B cell (primary cell): ENCODE measurements around the gene NCBP3. TPM values are rescaled to one million over a fixed set of nuclear protein-coding genes. Genes with fewer than 3 reads are reported as not detected.

ENCODE experiments used
- ATAC-seq: fragments of 200-7000 bp; cut with Tn5 transposase; one replicate; pipeline ENCODE4 v1.10.0; 2021; ENCODE audit warnings: low read depth, mild to moderate bottlenecking, moderate number of reproducible peaks, moderate library complexity
- CTCF ChIA-PET: fragments of 350-600 bp; sonication (Branson Sonifier 250); formaldehyde crosslinking; loops from one replicate; lab custom pipeline; 2021; ENCODE audit warnings: antibody characterized with exemption, inconsistent platforms; lab: Charles Lee
- POLR2A ChIA-PET: fragments of 350-600 bp; sonication (Branson Sonifier 250); formaldehyde crosslinking; loops from one replicate; lab custom pipeline; 2021; ENCODE audit warnings: antibody characterized with exemption; lab: Charles Lee
- DNase-seq: peaks from one replicate; pipeline ENCODE4 v3.0.0; 2013
- H2AFZ ChIP-seq: 2 replicates; pipeline ENCODE4 v1.6.1; 2012; ENCODE audit warnings: mild to moderate bottlenecking, low read depth, low read length; ENCODE audit not compliant: insufficient read depth, poor library complexity, severe bottlenecking
- H3K27ac ChIP-seq, 2 donors: 1 replicate in 1 of 2; 2 replicates in 1 of 2; pipeline ENCODE4 v1.5.1; 2012 to 2013; ENCODE audit warnings: low read length in 2 of 2, mild to moderate bottlenecking in 2 of 2, moderate library complexity in 1 of 2
- H3K27me3 ChIP-seq, 4 experiments: fragments of 200-600 bp in 1 of 4; sonication (generic) in 1 of 4; replicated peaks in 1 of 4; 1 replicate in 2 of 4; 2 replicates in 2 of 4; pipeline versions ENCODE4 v1.6.1 to v1.7.0; 2013 to 2016; ENCODE audit warnings: low read length in 3 of 4, mild to moderate bottlenecking in 2 of 4, mixed read lengths in 1 of 4, moderate library complexity in 1 of 4; ENCODE audit not compliant: insufficient read depth in 4 of 4, control insufficient read depth in 3 of 4; ENCODE audit errors: control extremely low read depth in 1 of 4
- H3K36me3 ChIP-seq, 2 experiments: replicated peaks in 1 of 2; 1 replicate in 1 of 2; 2 replicates in 1 of 2; pipeline versions ENCODE4 v1.6.1 to v1.7.1; 2013; ENCODE audit warnings: low read length in 1 of 2; ENCODE audit not compliant: insufficient read depth in 2 of 2, control insufficient read depth in 1 of 2; ENCODE audit errors: control extremely low read depth in 1 of 2, extremely low read depth in 1 of 2
- H3K4me1 ChIP-seq, 2 donors: fragments of 200-600 bp in 1 of 2; sonication (generic) in 1 of 2; 1 replicate in 1 of 2; 2 replicates in 1 of 2; pipeline versions ENCODE4 v1.5.1 to v1.6.1; 2013 to 2017; ENCODE audit warnings: low read length in 2 of 2; ENCODE audit not compliant: control insufficient read depth in 2 of 2, insufficient read depth in 2 of 2
- H3K4me2 ChIP-seq: replicated peaks from 2 replicates; pipeline ENCODE3; 2012; ENCODE audit warnings: mild to moderate bottlenecking, low read depth, low read length; ENCODE audit not compliant: poor library complexity, severe bottlenecking
- H3K4me3 ChIP-seq, 5 experiments: fragments of 200-600 bp in 1 of 5; sonication (generic) in 1 of 5; 1 replicate in 3 of 5; 2 replicates in 2 of 5; pipeline versions ENCODE4 v1.5.1 to v1.7.0; 2011 to 2016; ENCODE audit warnings: low read length in 4 of 5, mild to moderate bottlenecking in 4 of 5, low read depth in 2 of 5, control low read depth in 1 of 5, moderate library complexity in 1 of 5; ENCODE audit not compliant: insufficient read depth in 1 of 5; ENCODE audit errors: control extremely low read depth in 1 of 5, extremely low read depth in 1 of 5
- H3K79me2 ChIP-seq: fragments of 200-600 bp; sonication (generic); one replicate; pipeline ENCODE4 v1.6.0; 2016; ENCODE audit warnings: low read length; ENCODE audit not compliant: control insufficient read depth, insufficient read depth
- H3K9ac ChIP-seq: fragments of 200-600 bp; sonication (generic); 2 replicates; pipeline ENCODE4 v1.6.1; 2017; ENCODE audit warnings: mild to moderate bottlenecking, low read length, moderate library complexity
- H3K9me3 ChIP-seq, 3 donors: one replicate each; pipeline versions ENCODE4 v1.6.1 to v1.7.1; 2013; ENCODE audit warnings: low read length in 2 of 3; ENCODE audit not compliant: control insufficient read depth in 2 of 3, insufficient read depth in 1 of 3; ENCODE audit errors: control extremely low read depth in 1 of 3
- H4K20me1 ChIP-seq: 2 replicates; pipeline ENCODE4 v1.6.0; 2012; ENCODE audit warnings: mild to moderate bottlenecking, low read length; ENCODE audit not compliant: insufficient read depth, control insufficient read depth, poor library complexity, severe bottlenecking
- H3K27ac Mint-ChIP-seq: one replicate; pipeline ENCODE4 v1.8.0; 2021; ENCODE audit warnings: mixed read lengths
- H3K27me3 Mint-ChIP-seq: one replicate; pipeline ENCODE4 v1.8.0; 2021; ENCODE audit warnings: mixed read lengths
- H3K4me1 Mint-ChIP-seq: one replicate; pipeline ENCODE4 v1.8.0; 2021; ENCODE audit warnings: mixed read lengths
- H3K4me3 Mint-ChIP-seq: one replicate; pipeline ENCODE4 v1.8.0; 2021; ENCODE audit warnings: mixed read lengths
- H3K9me3 Mint-ChIP-seq: one replicate; pipeline ENCODE4 v1.8.0; 2022; ENCODE audit warnings: mixed read lengths; ENCODE audit not compliant: insufficient read depth
- CTCF ChIP-seq: fragments of 200-600 bp; IDR thresholded peaks from one replicate; pipeline ENCODE4 v1.8.0; 2022; ENCODE audit warnings: antibody characterized with exemption, mild to moderate bottlenecking
- EZH2 ChIP-seq: IDR thresholded peaks from 2 replicates; pipeline ENCODE4 v1.6.1; 2012; ENCODE audit warnings: borderline replicate concordance, low read depth, mild to moderate bottlenecking, moderate library complexity, low read length; ENCODE audit not compliant: insufficient read depth, poor library complexity, severe bottlenecking
- WGBS: methylation state at CpG from one replicate; pipeline ENCODE4 v1.1.5; 2013; ENCODE audit warnings: missing lambda C conversion rate; ENCODE audit not compliant: insufficient coverage; 5-methylcytosine and 5-hydroxymethylcytosine counted together
- intact Hi-C: fragments of 100-400 bp; cut with micrococcal nuclease; formaldehyde crosslinking; loops from one replicate; pipeline ENCODE4 v1.10.0; 2022
- polyA plus RNA-seq: library from polyadenylated mRNA; depleted of rRNA; stranded (reverse); fragments of >200 nt; gene quantifications from 2 replicates; pipeline ENCODE4 v1.2.3, GENCODE V29; 2012
- total RNA-seq, 2 donors: library from RNA; stranded (reverse); fragments of 120-200 nt in 1 of 2; gene quantifications; 1 replicate in 1 of 2; 2 replicates in 1 of 2; pipeline versions ENCODE4 v1.2.3 to v1.2.4, GENCODE V29; 2013 to 2022

The NCBP3 gene
- total and polyA plus RNA-seq, 2 donors (not counting 1 experiment from before 2014, with no cell fraction given) = 11.1 to 71.7 TPM

DNA sequence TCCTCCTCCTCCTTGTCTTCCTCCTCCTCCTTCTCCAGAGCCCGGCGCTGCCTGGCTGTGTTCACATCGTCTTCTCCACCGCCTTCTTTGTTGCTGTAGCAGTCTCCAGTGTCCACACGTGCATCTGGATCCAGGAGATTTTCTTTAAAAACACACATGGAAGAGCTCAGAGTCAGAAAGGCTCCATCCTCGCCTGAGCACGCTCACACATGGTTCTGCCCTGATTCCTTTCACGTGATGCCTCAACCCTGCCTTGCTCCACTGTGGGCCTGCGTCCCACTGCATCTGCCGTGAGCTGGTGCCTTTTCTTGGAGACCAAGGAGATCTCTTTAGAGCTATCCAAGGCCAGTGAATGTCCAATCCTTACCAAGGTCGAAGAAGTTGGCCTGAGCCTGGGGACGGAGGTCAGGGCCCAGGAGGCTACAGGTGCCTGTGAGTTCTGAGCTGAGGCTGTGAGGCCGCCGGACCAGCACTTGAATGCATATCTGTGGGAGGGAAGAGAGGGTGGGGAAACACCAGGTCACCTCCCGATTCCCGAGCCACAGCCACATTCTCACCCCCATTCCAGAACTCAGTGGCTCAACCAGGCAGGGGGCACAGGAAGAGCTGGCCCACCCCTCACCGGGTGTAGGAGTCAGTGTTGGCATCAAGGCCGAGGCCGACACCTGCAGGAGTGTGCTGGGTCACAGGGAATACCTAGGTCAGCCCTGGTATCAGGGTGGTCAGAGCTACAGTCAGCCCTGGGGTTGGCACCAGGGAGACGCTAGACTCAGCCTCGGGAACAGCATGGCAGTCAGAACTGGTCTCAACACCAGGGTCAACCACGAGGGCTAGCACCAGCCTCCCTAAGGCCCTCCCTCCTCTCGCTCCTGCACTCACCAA lies 84.8 kb downstream of the NCBP3 start:
- no peaks in the 10 kb centered on the region for H3K27me3 Mint-ChIP-seq
- POLR2A ChIA-PET = interaction anchor here (1.2 kb wide), 1 partner anchor 21 kb away, joined by 5 read pairs; no protein-coding TSS in a partner anchor
- DNase-seq = no peak
- intact Hi-C loops = no loop called here
- H3K36me3 ChIP-seq = no peaks in the 10 kb centered on the region
- no peak for ATAC-seq
- H3K27ac Mint-ChIP-seq = no peak overlapping the region
- H3K4me3 ChIP-seq = no peak overlapping the region
- H3K9ac ChIP-seq = no peak overlapping the region
- H3K27ac ChIP-seq = no peak overlapping the region
- H3K79me2 ChIP-seq = no peaks in the 10 kb centered on the region
- WGBS = 97% methylated on average over 18 of the region's 23 CpGs
- TF ChIP-seq CTCF = no peak
- no peak for TF ChIP-seq EZH2
- no peak overlapping the region for H3K4me3 Mint-ChIP-seq
- no peak overlapping the region for H3K4me2 ChIP-seq
- H3K9me3 Mint-ChIP-seq = no peaks in the 10 kb centered on the region
- CTCF ChIA-PET = interaction anchor here (0.6 to 20.4 kb wide), 5 partner anchors 10 to 66 kb away, joined by 3 to 176 read pairs (median 4); no protein-coding TSS in a partner anchor
- no peak overlapping the region for H2AFZ ChIP-seq
- no peaks in the 10 kb centered on the region for H4K20me1 ChIP-seq
- peaks cover 0 to 11% (median 0%) of the 10 kb centered on the region in 3 donors for H3K9me3 ChIP-seq
- H3K27me3 ChIP-seq = no peaks in the 10 kb centered on the region
- H3K4me1 Mint-ChIP-seq = peaks cover 20% of the 10 kb centered on the region
- H3K4me1 ChIP-seq = peaks cover 10 to 22% of the 10 kb centered on the region in 2 donors
